Measurements from ENCODE around the gene EYS.

GRCh38 chr6:64263778-64264177 is 1443.2 kb downstream of the EYS start:
- TF ChIP-seq EZH2 (IDR thresholded peaks at IDR 0.05; ENCODE audit: insufficient read depth, poor library complexity, severe bottlenecking), result no peak
- TF ChIP-seq EZH2phosphoT487 (IDR thresholded peaks at IDR 0.05; ENCODE audit: insufficient read depth, low read depth), result no peak

Measured in GM23248 (cell line).